DMS153 (cell line): ENCODE data around the gene DUSP6.

Source experiments
- DNase-seq: peaks from one replicate; lab custom pipeline; 2025; lab: John Stamatoyannopoulos, UW

The DUSP6 gene, protein sequence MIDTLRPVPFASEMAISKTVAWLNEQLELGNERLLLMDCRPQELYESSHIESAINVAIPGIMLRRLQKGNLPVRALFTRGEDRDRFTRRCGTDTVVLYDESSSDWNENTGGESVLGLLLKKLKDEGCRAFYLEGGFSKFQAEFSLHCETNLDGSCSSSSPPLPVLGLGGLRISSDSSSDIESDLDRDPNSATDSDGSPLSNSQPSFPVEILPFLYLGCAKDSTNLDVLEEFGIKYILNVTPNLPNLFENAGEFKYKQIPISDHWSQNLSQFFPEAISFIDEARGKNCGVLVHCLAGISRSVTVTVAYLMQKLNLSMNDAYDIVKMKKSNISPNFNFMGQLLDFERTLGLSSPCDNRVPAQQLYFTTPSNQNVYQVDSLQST

DNA sequence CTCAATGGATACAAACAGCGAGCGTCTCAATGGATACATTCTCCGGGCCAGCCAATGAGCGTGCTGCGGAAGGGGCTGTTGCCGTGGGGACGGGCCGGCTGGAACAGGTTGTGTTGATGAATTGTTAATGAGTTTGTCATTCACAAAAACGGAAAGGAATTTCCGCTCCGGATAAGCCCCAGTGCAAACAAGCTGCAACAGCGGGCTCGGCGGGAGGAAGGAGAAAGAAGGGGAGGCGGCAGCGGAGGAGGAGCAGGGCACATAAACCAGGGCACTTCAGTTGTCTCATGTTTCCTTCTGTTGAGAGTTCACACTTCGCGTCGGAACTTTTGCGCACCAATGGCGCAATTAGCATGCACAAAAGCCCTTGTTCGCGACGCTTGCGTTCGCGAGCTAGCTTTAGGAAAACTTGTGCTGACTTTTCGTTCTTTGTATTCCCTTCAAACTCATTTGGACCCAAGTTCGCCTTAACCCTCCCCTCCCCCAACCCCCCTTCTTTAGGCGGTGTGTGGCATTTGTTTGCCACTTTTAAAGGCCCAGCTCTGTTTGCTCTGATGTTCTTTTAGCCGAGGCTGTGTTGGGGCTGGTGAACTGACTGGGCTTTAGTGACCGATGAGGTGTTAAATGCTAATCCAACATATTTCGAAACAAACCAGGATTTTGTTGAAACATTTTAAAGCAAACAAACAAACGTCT, at the start of gene DUSP6:
Gene DUSP6, minus strand, starts transcription at position 10 of the 696 bp plus-strand sequence. CDS start 462 bp downstream, outside the sequence.
- DNase-seq, result peak; percentile 99

DNA sequence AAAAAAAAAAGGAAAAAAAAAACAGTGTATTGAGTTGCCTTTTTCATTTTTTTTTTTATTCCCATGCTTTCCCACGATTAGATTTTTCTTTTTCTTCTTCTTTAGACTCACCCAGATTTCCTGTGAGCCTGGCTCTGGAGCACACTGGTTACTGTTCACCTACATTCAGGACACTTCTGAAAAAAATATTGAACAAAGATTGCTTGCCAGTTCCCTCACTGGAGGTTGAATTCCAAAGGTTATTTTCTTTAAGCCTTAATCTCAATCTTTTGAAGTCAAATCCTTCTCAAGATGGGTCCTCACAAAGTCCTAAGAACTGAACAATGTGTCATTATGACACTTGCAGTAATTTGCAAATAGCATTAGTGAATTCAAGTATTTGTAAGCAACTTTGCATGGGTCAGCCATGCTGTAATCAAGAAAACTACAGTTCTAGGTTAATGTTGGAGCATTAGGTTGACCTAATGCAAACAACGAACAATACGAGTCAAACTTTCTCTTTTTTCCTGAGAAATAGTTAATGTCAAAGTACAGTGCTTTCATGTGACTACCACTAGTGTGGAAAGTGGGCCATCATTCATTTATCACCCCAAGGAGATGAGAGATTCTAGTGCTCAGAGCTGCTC, 49.2 kb upstream of the DUSP6 start:
- DNase-seq, result no peak

DNA sequence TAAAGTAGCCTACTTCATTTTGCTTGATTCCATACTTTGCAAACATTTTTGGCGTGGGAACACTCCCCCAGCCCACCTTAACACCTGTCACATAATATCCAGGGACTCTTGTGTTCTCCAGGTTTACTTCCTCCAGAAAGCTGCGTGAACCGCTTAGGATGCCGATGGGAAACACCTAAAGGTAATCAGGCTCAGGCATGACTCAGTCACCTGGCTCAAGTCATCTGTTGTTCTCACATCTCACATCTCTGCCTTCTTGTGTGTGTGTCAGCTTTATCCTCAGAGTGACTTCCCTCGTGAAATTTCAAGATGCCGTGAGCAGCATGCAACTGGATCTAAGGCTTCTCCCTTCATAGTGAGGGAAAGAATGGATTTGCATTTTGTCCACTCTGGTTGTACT, 48.1 kb upstream of the DUSP6 start:
- no peak for DNase-seq

DNA sequence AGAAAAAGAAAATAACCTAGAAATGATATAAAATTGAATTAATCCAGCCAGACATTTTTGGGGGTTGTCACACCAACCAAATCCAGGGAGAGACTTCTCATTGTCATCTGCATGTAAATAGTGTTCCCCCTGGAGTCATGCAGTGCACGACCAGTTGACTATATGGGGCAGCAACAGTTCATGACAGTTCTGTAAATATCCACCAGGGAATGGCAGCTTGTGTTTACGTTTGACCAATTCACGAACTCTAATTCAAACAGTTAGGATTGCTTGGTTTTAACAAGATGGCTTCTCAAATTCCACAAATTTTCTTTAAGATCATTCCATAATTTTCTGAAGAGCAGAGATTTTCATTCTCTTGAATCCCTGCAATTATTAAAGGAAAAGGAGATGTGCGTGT, 43.4 kb upstream of the DUSP6 start:
- no peak for DNase-seq

DNA sequence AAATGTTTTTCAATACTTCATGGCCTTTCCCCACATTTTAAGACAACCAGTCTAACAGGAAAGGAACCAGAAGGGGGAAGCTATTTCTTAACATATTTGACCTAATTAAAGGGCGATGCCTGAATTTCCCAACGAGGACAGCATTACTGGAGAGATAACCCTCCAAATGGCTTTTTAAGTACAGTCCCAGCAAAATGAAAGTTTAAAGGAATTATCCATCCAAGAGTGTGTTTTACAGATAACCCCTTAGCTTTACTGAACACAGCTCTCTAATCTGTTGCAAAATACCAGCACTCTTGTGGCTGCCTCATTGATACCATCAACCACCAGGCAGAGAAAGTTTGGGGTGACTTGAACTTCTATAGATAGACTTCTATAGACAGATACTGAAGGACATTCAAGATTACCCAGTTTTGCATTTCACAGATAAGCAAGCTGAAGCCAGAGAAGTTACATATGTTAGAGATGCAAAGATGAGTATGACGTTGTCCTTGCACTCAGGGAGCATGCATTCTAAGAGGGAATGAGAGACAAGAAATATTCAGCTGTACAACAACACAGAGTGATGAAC, 41.3 kb upstream of the DUSP6 start:
- DNase-seq, result no peak

DNA sequence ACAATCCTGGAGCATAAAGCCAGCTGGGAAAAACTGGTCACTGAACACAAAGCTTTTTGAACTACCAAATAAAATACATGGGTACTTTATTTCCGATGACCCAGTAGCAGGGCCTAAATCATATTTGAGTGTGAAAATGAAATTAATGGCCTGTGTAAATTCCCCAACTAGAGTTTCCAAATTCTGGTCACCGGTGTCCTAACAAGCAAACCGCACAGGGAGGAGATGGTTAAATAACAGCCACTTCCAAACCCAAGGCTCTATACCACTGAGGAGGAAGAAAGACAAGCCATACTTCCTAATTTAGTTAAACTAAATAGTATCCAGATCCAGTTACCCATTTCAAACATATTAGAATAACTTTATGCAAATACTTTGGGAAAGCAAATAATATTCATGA, 40.1 kb upstream of the DUSP6 start:
- DNase-seq, result no peak

DNA sequence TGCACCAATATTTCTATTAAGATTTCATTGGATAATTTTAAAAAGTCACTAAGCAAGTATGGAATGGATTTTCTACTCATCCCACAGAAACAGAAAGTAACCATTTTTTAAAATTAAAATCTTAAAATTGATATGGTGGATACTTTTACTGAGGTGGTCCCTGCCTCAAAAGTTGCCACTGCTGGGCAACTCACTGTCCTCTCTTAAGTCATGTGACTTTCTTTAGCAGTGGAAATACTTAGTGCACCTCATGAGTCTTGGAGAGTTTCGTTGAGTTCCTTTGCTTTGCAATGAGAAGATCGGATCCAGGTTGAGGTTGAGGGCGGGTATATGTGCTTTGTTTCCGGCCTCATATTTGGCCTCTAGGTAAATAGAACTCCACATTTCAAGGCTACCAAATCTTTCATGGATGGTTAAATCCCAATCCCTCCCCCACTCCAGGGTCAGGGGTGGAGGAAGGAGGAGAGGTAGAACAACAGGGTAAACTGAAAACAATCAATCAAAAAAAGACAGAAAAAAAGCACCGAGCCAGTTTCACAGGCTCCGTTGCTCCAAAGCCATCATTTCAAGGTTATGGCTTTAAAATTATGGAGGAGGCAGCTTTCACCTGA, 39.5 kb upstream of the DUSP6 start:
- DNase-seq, result no peak

DNA sequence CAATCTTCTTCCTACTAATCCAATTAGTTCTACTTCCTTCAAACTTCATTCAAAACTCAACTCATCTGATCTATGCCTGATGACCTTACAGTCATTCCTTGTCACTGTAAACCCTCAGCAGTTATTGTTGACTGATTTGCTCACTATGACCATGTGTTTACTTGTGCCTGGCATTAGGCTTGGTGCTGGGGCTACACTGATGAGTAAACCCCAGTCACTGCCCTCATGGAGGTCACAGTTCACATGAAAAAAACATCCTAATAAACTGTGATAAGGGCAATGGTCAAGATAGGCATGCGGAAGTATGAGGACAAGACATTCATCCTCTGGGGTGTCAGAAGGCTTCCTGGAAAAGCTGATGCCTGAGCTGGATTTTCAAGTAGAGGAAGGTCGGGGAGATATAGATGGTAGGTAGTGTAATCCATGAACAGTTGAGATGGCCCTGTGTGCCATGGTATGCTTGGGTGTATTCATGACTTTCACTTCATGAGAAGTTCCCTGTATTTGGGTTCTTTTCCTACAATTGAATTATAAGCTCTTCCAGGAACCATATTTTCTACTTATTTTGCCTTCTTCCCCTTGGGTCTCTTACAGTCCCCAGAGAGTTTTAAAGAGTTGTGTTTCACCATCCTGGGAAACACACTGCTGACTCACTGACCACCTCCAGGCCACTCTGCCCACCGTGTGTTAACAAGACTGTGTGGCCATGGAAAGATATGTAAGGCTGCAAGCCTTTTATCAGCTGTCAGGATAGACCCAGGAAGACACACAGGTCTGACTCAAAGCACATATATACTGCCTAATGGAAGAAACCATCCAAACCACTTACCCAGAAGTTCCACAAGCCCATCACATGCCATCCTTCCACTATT, 38.7 kb upstream of the DUSP6 start:
- DNase-seq, result no peak

DNA sequence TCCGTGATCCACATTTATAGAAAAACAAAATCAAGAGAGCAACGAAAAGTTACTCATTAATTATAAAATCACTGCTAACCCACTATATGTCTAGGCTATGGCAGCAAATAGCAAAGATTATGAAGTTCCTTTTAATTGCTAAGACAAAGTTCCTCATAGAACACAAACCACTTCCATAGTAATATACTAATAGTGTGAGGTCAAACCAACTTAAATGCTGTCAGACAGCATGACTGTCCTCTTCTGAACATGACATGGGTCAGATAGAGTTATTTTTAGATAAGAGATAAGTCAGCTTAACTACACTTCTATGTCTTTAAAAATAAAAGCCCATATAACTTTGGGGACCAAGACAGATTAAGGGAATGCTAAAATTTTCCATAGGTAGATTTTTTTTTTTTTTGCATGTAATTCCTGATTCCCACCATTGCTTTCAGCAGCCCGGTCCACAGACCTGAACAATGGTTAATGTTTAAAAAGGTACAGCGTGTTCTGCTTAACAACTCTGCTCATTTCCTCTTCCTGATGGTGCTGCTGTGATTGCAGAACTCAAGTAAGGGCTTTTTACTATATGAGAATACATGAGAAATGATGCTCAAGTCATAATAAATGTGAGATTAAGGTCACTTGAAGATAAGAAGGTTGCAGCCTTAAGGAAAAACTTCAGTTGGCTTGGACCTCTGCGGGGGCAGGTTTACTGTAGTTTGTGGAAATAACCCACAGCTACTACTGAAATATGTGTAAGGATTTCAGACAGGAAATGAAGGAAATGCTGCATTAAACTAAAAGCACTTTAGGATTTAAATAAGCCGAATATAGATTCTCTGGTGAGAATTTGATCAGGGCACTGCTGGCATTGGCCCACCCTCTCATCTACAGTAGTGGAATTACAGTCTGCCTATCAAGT, 37.7 kb upstream of the DUSP6 start:
- no peak for DNase-seq

DNA sequence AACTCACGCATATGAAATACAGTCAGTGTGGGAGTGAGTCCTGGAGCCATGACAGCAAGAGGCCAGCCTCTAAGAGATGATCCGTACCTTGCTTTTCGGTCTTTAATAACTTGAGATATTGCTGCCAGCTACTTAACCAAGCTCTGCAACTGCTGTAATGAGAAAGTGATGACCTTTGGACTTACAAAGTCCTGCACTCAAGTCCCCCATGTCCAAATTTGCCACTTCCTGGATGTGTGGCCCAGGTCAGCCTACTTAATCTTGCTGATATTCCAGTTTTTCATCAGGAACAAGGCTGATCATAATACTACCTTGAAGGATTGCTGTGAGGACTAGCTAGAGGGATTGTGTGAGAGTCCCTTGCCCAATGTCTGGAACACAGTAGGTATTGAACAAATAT, 33.8 kb upstream of the DUSP6 start:
- DNase-seq, result no peak

DNA sequence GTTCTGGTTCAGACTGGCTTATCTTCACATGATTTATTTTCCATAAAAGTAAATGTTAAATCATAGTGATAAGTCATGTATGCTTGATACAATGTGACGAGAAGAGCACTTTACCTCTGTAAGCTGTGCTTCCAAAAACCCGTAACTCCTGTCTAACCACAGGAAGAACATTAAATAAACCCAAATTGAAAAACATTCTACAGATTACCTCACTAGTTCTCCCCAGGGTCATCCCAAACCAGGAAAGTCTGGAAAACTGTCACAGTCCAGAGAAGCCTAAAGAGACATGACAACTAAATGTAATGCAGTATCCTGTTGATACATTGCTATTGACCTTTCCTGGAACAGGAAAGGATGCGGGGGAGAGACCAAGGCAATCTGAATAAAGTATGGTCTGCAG, 32.5 kb upstream of the DUSP6 start:
- DNase-seq, result no peak

DNA sequence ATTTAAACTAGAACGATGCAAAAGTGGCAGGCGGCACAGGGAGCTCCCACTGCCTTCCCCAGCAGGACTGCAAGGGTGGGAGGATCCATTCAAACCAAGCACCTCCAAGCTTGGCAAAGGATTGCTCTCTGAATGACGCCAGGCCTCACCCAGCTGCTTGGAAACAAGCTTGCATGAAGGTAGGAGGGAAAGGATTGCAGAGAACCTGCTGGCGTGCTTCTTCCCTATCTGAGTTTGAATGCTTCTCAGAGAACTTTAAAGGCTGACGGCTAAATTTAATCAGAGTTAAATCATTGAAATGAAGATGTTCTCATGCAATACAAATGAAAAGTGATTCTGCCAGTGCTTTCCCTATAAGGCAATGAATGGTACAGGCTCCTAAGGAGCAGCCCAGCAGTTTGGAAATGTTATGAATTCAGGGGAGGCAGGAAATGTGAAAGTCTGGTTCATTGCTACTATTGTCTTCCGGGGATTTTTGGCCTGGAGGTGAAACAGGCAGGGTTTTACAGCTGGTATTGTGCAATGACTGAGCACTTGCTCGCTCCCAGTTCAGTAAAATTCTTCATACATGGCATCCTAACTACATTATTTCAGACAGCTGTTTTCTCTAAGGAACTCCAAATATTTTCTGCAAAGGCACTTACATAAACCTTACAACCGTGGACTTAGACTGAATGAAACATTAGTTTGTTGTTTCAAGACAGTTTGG, 31.9 kb upstream of the DUSP6 start:
- no peak for DNase-seq

DNA sequence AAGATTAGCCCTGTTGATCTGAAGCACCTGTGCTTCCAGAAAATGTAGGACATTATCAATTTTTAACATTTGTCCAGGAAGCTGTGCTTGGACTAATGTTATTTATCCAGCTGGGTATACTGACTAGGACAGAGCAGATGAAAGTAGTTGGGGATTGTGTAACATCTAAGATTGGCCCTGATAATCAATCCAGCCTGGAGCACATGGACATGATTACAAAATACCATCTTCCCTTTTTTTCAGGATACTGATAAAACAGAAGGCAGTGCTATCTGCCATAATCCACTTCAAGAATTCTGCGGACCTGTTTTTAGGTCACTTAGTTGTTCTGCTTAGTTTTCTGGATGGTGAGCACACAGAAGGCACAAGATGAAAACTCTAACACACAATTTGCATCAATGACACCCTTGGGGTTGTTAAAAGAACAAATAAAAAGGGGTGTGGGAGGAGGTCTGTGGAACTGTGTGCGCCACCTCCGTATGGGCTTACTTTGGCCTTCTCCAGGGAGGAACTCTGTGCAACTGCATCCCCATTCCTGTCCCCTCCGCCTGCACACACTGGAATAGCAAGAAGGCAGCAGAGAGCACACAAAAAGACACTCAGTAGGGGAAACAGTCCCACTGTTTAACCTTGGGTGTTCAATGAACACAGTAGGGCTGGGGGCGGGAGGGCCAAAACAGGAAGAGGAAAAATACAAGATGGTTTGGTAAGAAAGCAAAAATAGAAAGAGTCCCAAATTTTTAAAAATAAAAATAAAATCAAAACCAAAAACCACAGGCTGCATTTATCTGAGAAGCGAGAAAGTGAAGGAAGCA, 31.1 kb upstream of the DUSP6 start:
- DNase-seq, result no peak

DNA sequence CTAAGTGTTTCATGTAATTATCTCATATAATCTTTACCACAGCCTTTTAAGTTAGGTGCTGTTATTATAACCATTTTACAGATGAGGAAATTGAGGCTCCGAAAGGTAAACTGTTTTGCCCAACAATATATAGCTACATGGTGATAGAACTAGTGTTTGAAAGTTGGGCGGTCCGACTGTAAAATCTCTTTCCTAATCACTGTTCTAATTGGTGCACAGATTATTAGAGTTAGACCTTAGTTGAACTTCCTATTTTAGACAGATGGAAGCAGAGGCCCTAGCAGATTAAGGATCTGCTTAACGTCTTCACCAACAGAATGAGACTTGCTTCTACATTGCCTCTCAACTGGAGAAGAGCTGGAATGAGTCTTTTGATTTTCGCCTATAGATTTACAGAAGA, 30.0 kb upstream of the DUSP6 start:
- no peak for DNase-seq

DNA sequence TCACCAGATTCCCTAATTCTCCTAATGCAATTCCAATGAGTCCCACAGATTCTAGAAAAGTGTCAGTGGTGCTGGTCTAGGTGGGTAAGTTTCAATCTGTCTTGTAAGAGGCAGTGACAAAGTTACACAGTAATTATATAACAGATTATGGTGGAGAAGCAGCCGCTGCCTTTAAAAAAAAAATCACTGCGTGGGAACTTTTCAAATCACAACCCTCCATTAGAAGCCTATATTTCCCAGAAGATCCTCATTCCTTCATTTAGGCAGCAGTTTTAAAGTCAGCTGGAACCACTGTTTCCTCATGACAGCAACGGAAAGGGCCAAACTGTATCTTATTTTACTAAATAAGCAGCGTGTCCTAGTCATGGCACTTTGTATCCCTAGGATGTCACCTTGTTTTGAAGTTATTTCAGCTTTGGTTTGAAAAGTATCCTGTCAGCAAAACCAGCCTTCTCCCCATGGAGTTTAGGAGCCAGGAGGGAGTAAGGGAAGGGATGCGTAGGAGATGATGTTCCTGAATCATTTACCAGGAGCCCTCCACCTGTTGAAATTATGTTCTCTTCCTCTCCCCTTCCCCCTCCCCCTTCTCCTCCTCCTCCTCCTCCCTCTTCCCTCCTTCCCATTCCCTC, 27.7 kb upstream of the DUSP6 start:
- DNase-seq, result no peak

DNA sequence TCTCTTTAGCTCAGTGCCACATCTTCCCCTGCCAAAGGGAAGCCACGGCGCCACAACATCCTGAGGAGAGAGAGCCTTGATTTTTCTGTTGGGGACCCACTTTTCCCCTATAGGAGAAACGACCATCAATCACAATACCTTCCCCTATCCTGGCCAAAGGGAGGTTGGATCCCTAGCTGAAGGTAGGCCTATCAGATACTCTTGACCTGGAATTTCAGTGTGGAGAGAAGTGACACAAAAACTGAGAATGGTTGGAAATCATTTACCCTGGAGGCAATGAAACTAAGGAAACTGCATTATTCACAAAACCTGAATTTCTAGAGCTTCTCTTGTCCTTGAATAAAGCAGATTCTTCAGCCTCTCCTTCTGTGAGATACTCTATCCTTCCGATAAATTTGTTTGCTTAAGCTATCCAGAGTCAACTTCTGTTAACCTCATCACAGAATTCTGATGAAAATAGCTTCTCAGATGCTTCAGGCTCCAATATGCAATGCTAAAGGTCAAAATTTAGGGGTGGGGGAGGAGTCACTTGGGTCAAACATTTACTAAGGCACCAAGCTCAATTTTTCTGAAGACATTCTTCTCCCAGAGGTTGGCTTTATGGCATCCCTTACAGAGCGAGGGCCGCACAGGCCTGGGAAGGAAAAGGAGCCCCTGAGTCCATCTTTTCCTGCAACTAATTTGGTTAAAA, 27.0 kb upstream of the DUSP6 start:
- DNase-seq, result no peak

DNA sequence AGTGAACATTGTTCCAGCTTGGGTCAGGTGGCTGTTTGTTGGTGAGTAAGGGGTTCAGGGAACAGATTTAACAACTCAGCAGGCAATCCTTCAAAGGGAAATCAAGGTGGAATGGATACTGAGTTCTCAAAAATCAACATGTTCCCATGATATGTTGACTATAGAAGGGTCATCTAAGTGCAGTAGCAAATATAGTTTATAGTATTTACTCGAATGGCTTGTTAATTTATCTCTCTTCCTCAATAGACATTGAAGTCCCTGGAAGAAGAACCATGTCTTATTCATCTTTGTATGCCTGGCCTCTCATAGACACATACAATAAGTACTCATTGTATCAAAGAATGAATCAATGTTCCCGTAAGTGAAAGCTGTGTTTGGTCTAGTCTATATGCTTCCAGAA, 24.5 kb upstream of the DUSP6 start:
- no peak for DNase-seq

DNA sequence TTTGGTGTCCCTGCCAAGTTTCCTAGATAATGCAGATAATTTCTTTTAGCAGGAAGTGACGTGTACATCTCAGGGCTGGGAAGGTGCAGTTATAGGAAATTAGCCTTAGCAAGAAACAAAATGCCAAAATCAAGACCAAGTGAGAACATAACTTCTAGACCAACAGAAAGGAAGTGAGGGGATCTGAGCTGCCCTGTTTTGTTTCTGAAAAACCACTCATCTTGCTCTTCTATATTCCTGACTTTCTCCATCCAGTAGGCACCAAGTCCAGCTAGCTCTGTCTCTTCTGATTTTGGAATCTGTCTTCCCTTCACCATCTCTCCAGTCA, 23.9 kb upstream of the DUSP6 start:
- no peak for DNase-seq
